Fibroblast of pulmonary artery (primary cell): ENCODE results near the gene ZDHHC7.

Experiments used
- DNase-seq: peaks from one replicate; pipeline ENCODE4 v3.0.0-alpha.2; 2010; ENCODE audit warnings: low read depth
- H3K4me3 ChIP-seq: replicated peaks from 2 replicates; pipeline ENCODE4 v1.5.1; 2011; ENCODE audit warnings: low read depth, mild to moderate bottlenecking, control low read depth, low read length, moderate library complexity
- TF ChIP-seq, protein P1 (sequence below): IDR thresholded peaks from 2 replicates; pipeline ENCODE4 v1.5.1; 2011; ENCODE audit warnings: mild to moderate bottlenecking, control low read depth, low read length, inconsistent platforms; ENCODE audit errors: missing control alignments

Gene ZDHHC7

DNA sequence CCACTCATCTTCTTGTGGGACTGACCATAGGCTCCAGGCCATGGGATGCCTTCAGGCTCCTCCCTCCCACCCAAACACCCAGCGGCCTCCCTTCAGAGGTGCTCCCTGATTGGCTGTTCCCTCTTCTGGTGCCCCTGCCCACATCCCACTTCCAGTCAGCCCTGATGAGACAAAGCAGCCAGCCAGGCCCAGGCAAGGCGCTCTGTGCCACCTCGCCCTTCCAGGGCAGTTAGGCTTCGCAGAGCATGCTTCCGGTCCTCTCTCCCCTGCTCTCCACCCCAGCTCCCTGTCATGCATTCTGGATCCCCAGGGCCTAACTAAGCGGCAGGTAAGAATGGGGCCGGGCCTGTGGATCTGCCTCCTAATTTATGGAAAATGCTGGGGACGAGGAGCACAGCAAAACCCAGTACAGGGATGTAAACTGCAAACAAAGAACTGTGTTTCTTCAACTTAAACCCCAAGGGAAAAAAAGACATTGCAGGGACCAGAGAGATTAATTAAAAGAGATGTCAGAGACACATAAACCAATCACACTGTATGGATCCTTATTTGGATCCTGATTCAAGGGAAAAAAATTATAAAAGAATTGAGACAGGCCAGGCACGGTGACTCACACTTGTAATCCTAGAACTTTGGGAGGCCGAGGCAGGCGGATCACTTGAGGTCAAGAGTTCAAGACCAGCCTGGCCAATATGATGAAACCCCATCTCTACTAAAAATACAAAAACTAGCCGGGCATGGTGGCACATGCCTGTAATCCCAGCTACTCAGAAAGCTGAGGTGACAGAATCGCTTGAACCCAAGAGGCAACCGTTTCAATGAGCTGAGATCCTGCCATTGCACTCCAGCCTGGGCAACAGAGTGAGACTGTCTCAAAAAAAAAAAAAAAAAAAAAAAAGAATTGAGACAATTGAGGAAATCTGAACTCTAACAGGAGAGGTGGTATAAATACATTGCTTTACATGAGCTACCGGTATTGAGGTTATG, 26.0 kb downstream of the ZDHHC7 start:
- TF ChIP-seq, protein P1, sequence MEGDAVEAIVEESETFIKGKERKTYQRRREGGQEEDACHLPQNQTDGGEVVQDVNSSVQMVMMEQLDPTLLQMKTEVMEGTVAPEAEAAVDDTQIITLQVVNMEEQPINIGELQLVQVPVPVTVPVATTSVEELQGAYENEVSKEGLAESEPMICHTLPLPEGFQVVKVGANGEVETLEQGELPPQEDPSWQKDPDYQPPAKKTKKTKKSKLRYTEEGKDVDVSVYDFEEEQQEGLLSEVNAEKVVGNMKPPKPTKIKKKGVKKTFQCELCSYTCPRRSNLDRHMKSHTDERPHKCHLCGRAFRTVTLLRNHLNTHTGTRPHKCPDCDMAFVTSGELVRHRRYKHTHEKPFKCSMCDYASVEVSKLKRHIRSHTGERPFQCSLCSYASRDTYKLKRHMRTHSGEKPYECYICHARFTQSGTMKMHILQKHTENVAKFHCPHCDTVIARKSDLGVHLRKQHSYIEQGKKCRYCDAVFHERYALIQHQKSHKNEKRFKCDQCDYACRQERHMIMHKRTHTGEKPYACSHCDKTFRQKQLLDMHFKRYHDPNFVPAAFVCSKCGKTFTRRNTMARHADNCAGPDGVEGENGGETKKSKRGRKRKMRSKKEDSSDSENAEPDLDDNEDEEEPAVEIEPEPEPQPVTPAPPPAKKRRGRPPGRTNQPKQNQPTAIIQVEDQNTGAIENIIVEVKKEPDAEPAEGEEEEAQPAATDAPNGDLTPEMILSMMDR = no peak
- no peak overlapping the region for H3K4me3 ChIP-seq
- DNase-seq = peak; percentile 80

DNA sequence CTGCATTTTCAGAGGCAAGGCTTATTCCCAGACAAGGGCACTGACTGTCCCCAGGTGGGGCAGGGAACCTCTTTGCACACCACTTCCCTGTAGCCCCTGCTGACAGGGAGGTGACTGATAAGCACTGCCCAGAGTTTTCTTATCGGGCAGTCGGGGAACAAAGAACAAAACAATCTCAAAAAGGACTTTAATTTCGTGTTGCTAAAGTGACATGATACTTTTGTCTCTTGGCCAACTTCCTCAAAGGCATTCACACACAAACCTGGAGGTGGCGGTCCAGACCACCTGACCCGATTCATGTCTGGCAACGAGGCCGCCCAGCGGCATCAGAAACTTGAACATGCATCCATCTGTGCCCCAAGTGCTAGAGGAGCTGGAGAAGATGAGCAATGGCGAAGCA, 28.9 kb downstream of the ZDHHC7 start:
- TF ChIP-seq, protein P1 = no peak
- DNase-seq = no peak
- H3K4me3 ChIP-seq = no peak overlapping the region

DNA sequence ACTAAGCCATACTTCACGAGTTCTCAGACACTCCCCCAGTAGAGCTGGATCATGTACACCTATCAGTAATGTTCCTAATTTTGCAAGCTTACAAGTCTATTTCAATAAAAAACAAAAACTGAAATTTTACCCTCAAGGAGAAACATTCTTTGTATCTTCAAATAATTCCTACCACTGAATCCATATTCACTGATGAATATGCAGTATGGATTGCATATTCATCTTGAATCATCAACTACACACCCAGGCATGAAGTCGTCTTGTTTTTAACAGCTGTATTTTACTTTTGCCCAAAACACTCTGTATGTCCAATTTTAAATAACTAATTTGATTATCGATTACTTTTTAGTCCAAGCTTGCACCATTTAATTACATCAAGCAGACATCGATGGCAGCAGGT, 31.8 kb downstream of the ZDHHC7 start:
- TF ChIP-seq, protein P1 = no peak
- no peak for DNase-seq
- no peak overlapping the region for H3K4me3 ChIP-seq

DNA sequence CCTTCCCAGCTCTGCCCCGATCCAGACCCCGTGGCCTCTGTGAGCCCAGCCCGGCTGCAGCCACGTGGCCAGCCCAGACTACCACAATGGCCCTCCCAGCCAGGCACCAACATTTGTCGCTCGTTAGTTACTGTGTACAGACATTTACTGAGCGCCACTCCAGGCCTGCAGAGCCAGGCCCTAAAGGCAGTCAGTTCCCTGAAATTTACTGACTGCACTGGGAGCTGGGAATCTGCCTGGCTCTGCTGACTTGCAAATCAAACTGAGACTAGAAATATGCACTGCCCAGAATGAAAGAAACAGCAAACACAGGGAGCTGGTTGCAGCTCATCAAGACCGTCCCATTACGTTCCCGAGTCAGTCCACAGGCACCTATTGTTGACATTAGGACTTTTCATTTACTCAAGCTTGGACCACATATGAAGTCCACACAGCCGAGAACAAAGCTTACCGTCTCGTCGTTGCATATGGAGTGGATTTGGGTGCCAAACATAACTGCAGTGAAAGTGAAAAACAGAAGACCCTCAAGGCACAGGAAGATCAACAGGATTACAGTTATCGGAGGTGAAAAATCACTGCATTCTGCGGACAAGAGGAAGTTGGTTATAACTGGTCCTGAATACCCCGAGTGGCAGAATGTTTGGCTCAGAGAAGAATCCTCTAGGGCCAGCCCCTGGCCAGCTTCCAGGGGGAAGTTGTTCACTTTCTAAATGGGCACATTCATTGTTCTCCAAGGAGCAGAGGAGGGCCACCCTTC, 34.5 kb downstream of the ZDHHC7 start:
- TF ChIP-seq, protein P1 = no peak
- DNase-seq = peak; percentile 44
- no peak overlapping the region for H3K4me3 ChIP-seq

DNA sequence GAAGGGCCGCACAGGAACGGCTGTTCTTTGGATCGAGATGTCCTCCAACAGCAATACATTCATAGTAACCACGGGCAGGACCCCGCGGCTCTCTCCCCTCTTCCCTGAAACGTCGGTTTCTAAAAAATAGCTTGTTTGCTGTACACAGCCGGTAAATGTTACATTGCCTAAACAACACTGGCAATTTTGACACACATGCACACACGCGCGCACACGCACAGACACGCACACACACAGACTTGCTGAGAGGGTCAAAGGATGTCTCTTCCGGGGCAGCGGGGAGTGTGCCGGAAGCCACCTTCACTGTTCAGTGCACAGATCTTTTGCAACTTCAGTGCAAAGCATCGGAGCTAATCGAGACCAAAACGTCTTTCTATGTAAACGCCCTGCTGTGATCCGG, 35.8 kb downstream of the ZDHHC7 start:
- TF ChIP-seq, protein P1 = no peak
- no peak for DNase-seq
- H3K4me3 ChIP-seq = no peak overlapping the region

DNA sequence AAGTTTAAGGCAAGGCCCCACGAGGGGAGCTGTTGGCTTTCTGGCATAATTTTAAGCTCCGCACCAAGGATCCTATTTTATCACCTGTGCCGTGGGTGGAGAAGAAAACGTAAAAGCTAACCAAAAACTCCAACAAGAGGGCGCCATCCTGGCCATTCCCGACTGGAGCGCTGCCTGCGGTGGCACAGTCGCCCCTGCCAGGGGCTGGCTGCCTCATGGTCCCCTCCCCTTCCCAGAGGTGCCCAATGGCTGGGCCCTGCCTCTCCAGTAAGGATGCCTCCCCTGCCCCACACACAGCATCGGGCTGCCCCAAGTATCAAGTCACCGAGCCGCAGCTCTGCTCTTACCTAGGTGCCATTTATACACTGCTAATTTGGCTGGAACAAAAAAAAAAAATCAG, 36.3 kb downstream of the ZDHHC7 start:
- no peak overlapping the region for H3K4me3 ChIP-seq
- DNase-seq = no peak
- TF ChIP-seq, protein P1 = no peak
